Osteocyte (in vitro differentiated cells): Measurements from ENCODE around the gene CACFD1. TPM values are rescaled to one million over a fixed set of nuclear protein-coding genes. Genes with fewer than 3 reads are reported as not detected.

Experiments
- DNase-seq: peaks from one replicate; pipeline ENCODE4 v3.0.0; 2021; ENCODE audit warnings: mixed read lengths; ENCODE audit not compliant: unreplicated experiment; ENCODE audit errors: extremely low spot score
- H3K27ac Mint-ChIP-seq: one replicate; pipeline ENCODE4 v1.8.0; 2021; ENCODE audit warnings: mild to moderate bottlenecking, mixed read lengths; ENCODE audit not compliant: unreplicated experiment
- H3K27me3 Mint-ChIP-seq: one replicate; pipeline ENCODE4 v1.8.0; 2021; ENCODE audit warnings: mixed read lengths; ENCODE audit not compliant: unreplicated experiment
- H3K36me3 Mint-ChIP-seq: one replicate; pipeline ENCODE4 v1.8.0; 2021; ENCODE audit warnings: mixed read lengths; ENCODE audit not compliant: unreplicated experiment
- H3K4me1 Mint-ChIP-seq: one replicate; pipeline ENCODE4 v1.8.0; 2021; ENCODE audit warnings: mixed read lengths; ENCODE audit not compliant: unreplicated experiment
- H3K4me3 Mint-ChIP-seq: one replicate; pipeline ENCODE4 v1.8.0; 2021; ENCODE audit warnings: mild to moderate bottlenecking, moderate library complexity, mixed read lengths; ENCODE audit not compliant: unreplicated experiment
- H3K9me3 Mint-ChIP-seq: one replicate; pipeline ENCODE4 v1.8.0; 2021; ENCODE audit warnings: mixed read lengths; ENCODE audit not compliant: unreplicated experiment
- total RNA-seq: library from RNA; stranded (reverse); gene quantifications from 2 replicates; pipeline ENCODE4 v1.2.1, GENCODE V29; 2021
- TF ChIP-seq, protein P1 (sequence below): fragments of 200-600 bp; sonication (generic); IDR thresholded peaks from 2 replicates; pipeline ENCODE4 v1.5.0; 2021; ENCODE audit warnings: antibody characterized with exemption, mild to moderate bottlenecking, moderate library complexity

Gene CACFD1
- total RNA-seq, 1 donor from 2014 or later: 29.3 TPM

DNA sequence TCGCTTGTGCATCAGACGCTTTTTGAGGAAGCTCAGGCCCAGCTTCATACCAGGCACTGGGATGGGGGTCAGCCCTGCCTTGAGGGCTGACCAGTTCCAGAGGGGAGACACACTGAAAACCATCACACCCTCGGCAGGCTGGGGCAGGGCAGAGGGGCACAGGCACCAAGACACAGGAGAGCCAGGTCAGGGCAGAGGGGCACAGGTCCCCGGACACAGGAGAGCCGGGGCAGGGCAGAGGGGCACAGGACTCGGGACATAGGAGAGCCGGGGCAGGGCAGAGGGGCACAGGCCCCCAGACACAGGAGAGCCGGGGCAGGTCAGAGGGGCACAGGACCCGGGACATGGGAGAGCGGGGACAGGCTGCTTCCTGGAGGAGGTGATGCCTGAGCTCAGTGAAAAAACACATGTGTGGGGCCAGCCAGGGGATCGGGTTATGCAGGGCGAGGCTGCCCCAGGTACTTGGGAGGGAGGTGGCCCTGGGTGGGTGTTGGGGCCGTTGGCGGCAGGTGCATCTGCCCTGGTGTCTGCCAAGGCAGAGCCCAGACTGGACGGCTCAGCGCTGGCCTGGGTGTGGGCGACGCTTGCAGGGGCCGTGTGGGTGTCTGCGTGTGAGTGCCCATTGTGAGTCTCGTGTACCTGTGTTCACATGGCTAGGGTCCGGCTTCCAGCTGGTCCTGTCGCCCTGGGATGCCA lies 34.2 kb downstream of the CACFD1 start:
- peaks cover 19% of the 10 kb centered on the region for H3K27me3 Mint-ChIP-seq
- H3K36me3 Mint-ChIP-seq: no peaks in the 10 kb centered on the region
- TF ChIP-seq, protein P1, sequence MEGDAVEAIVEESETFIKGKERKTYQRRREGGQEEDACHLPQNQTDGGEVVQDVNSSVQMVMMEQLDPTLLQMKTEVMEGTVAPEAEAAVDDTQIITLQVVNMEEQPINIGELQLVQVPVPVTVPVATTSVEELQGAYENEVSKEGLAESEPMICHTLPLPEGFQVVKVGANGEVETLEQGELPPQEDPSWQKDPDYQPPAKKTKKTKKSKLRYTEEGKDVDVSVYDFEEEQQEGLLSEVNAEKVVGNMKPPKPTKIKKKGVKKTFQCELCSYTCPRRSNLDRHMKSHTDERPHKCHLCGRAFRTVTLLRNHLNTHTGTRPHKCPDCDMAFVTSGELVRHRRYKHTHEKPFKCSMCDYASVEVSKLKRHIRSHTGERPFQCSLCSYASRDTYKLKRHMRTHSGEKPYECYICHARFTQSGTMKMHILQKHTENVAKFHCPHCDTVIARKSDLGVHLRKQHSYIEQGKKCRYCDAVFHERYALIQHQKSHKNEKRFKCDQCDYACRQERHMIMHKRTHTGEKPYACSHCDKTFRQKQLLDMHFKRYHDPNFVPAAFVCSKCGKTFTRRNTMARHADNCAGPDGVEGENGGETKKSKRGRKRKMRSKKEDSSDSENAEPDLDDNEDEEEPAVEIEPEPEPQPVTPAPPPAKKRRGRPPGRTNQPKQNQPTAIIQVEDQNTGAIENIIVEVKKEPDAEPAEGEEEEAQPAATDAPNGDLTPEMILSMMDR: no peak
- no peak overlapping the region for H3K4me3 Mint-ChIP-seq
- no peaks in the 10 kb centered on the region for H3K9me3 Mint-ChIP-seq
- peaks cover 43% of the 10 kb centered on the region for H3K4me1 Mint-ChIP-seq
- H3K27ac Mint-ChIP-seq: no peak overlapping the region
- DNase-seq: no peak

DNA sequence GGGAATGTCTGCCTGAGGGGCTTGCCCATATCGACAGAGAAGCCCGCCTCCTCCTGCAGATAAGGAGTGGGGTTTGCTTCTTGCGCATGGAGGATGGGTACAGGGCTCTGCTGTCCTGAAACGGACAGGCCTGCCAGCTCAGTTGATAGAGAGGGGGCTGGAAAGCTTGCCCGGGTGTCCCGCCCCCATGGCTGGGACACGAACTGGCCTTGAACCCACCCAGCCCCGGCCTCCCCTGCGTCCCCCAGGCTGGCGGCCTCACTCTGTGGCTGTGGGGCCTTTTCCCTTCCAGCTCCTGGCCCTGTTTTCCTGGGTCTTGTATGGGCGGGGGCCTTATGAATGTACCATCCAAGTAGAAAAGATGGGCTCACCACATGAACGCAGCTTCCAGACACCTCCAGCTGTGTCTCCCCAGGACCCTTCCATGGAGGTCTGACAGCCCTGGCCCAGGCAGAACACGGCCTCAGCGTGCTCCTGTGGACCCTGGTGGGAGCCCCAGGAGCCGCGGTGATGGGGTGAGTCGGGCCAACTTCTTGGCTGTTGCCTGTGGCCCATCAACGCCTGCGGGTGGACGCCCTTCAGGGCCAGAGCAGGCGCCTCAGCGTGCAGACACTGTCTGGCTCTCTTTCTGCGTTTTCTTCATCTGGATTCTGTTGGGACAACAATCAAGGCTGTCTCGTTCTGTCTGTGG lies 35.0 kb downstream of the CACFD1 start:
- TF ChIP-seq, protein P1: no peak
- H3K9me3 Mint-ChIP-seq: no peaks in the 10 kb centered on the region
- H3K27ac Mint-ChIP-seq: no peak overlapping the region
- no peak overlapping the region for H3K4me3 Mint-ChIP-seq
- DNase-seq: no peak
- H3K36me3 Mint-ChIP-seq: no peaks in the 10 kb centered on the region
- H3K27me3 Mint-ChIP-seq: peaks cover 19% of the 10 kb centered on the region
- peaks cover 35% of the 10 kb centered on the region for H3K4me1 Mint-ChIP-seq

DNA sequence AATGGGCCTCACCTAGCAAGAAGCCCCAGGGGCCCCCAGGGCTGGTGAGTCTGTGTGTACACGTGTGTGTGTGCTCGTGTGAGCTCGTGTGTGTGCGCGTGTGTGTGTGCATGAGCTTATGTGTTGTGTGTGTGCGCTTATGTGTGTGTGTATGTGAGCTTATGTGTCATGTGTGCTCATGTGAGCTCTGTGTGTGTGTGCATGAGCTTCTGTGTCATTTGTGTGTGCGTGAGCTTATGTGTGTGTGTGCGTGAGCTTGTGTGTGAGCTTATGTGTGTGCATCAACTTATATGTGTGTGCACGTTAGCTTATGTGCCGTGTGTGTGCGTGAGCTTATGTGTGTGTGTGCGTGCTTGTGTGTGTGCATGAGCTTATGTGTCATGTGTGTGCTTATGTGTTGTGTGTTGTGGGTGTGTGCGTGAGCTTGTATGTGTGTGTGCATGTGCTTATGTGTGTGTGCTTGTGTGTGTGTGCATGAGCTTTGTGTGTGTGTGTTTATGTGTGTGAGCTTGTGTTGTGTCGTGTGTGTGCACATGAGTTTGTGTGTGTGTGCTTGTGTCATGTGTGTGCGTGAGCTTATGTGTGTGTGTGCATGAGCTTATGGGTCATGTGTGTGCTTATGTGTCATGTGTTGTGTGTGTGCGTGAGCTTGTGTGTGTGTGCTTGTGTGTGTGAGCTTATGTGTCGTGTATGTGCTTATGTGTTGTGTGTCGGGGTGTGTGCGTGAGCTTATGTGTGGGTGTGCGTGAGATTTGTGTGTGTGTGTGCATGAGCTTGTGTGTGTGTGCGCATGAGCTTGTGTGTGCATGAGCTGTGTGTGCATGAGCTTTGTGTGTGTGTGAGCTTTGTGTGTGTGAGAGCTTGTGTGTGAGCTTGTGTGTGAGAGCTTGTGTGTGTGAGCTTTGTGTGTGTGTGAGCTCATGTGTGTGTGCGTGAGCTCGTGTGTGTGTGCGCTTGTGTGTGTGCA lies 35.8 kb downstream of the CACFD1 start:
- H3K9me3 Mint-ChIP-seq: no peaks in the 10 kb centered on the region
- TF ChIP-seq, protein P1: no peak
- no peak overlapping the region for H3K27ac Mint-ChIP-seq
- no peak for DNase-seq
- H3K36me3 Mint-ChIP-seq: no peaks in the 10 kb centered on the region
- peaks cover 23% of the 10 kb centered on the region for H3K27me3 Mint-ChIP-seq
- peaks cover 29% of the 10 kb centered on the region for H3K4me1 Mint-ChIP-seq
- no peak overlapping the region for H3K4me3 Mint-ChIP-seq

- Mint-ChIP-seq H3K4me3 (no peak overlapping the region), H3K4me1 (peaks cover 19% of the 10 kb centered on the region), H3K27me3 (peaks cover 31% of the 10 kb centered on the region), H3K27ac (no peak overlapping the region), H3K36me3 (no peaks in the 10 kb centered on the region), H3K9me3 (peaks cover 11% of the 10 kb centered on the region)
- no peak for DNase-seq
- TF ChIP-seq, protein P1: no peak
Measured at GRCh38 chr9:133496861-133497842, 37.4 kb downstream of the CACFD1 start.
